ENCODE measurements around the gene CTU1. TPM values are rescaled to one million over a fixed set of nuclear protein-coding genes. Genes with fewer than 3 reads are reported as not detected.

The CTU1 gene
- polyA plus RNA-seq, 12 donors: 1.1 to 5.1 (median 2.2) TPM; not detected in 1

DNA sequence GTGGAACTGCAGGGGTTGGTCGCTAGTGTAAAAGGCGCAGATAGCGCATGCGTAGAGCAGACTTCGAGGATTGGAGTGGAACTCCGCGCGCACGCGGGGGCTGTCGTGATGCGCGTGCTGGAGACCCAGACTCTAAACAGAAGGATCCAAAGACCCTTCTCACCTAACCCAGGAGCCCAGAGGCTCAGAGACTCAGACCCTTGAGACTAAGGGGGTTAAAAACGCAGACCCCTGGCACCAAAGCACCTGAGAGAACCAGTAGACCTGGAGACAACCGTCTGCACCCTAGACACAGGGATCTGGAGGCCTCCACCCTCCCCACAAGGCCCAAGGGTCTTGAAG is 567 bp upstream of the CTU1 start:
- DNase-seq: no peak

DNA sequence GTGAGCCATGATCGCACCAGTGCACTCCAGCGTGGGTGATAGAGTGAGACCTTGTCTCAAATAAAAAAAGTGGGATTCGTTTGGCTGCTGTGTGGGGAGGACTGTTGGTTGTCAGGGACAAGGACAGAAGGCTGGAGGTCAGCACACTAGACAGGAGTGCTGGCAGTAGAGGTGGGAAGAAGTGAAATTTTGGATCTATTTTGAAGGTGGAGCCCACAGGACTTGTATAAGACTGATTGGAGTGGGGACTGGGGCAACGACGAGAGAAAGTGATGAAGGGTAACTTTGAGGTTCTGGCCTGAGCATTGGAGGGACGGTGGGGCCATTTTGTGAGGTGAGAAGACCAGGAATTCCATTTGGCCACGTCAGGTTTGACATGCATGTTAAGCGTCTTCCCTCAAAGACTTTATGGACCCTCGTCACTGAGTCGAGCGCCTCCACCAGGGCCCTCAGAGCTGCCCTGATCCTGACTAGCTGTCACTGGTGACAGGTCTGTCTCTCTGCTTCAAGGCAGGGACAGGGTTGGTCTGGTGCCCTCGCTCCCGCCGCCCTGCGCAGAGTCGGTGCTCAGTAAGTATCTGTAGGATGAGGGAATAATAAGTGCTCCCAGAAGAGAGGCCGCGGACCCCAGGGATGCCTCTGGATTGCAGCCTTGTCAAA is 673 bp downstream of the CTU1 start:
- no peak for DNase-seq

DNA sequence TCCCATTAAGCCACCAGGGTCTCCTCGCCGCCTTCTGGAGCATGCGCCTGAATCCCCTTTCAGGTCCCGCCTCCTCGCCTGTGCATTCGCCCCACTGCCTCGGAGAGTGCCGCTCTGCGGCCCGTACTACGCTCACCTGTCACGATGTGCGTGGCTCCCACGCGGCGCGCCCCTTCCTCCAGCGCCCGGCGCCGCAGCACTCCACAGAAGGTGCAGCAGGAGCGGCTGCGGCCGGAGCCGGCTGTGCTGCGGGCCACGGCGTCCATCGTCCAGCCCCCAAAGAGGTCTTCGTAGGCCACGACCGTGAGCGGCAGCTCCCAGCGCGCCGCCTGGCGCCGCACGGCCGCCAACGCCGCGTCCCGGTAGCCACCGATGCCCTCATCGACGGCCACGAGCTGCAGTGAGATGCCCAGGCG is 4.3 kb downstream of the CTU1 start:
- DNase-seq: no peak

DNA sequence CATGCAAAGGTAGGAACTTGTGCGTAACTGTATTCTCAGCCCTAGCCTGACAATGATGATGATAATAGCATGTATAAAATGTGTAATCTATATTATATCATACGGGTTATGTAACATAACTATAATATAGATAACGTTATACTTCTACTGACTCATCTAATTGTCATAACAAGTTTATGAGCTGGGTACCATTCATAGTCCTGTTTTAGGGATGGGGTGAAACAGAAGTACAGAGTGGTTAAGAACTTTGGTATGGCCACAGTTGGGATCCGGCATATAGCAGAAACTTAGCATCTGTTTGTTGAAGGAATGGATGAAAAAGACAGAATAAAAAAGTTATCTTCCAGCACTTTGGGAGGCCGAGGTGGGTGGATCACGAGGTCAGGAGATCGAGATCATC is 5.2 kb downstream of the CTU1 start:
- DNase-seq: no peak

DNA sequence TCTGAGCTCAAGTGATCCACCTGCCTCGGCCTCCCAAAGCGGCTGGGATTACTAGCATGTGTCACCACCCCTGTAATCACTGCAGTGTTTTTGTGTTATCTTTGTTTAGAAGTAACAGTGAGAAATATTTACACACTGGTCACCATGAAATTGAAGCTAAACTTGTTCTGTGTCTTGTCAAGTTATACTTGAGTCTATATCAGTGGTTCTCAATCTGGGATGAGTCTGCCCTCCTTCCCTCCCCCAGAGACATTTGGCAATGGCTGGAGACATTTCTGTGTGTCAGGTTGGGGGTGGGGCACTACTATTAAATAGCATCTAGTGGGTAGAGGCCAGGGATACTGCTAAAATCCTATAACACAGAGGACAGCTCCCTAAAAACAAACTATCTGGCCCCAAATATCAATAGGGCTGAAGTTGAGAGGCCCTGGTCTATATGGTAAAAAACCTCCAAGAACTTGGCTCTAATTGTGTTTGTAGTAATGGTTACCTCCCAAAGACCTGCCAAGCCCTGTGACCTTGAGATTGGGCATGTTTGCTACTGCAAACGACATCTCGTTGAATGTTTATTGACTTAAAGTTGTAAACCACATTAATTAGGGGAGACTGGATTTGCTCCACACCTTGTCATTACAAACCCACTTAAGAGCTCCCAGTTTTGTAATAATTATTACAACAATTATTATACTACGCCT is 6.9 kb downstream of the CTU1 start:
- DNase-seq: no peak

DNA sequence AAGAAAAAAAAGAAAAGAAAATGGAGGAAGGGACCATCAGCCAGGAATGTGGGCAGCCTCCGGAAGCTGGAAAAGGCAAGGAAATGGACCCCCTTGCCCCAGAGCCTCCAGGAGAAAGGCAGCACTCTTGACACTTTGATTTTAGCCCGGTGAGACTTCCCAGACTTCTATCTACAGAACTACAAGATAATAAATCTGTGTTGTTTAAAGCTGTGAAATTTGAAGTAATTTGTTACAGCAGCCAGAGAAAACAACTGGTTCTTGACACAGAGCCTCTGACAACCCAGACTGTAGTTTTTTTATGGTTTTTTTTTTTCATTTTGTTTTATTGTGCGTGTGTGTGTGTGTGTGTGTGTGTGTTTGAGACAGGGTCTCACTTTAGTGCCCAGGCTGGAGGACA is 7.6 kb downstream of the CTU1 start:
- DNase-seq: no peak

DNA sequence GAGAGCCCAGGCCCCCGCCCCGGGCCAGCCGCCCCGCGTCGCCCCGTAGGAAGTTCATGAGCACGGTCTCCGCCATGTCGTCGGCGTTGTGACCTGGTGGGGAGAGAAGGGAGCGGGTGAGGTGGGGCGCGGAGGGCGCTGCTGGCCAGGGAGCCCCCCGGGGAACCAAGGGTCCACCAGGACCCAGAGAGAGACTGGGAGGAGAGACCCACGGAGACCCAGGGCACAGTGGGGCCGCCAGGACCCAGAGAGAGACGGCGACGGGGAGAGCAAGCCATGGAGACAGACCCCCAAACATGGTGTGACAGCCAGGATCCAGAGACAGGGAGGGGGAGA is 9.2 kb downstream of the CTU1 start:
- DNase-seq: no peak

DNA sequence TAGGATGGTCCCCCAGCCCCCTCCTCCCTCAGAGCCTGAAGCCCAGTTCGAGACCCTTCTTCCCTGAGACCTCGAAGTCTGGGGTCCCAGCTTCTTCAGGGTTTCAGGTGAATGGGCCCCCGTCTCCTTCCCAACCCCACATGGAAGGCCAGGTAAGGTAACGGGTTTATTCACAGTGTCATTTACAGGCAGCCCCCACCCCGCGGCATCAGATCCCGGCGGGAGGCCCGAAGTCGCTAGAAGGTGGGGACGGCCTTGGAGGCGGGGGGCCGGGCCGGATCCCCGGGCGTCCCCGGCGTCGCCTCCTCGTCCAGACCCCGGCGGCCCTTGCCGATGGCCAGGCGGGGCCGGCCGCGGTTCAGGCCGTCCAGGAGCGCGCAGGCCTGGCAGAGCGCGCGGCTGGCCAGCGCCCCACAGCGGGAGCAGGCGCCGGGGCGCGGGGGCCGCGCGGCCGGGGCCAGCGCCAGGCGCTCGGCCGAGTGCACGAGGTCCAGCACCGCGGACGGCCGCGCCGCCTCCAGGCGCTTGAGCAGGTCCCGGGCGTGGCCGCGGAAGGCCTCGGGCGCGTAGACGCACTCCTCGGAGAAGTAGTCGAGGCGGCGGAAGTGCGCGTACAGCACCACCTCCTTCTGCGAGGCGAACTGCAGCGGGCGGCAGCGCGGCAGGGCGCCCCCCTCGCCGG is 9.7 kb downstream of the CTU1 start:
- peak; percentile 29 for DNase-seq

DNA sequence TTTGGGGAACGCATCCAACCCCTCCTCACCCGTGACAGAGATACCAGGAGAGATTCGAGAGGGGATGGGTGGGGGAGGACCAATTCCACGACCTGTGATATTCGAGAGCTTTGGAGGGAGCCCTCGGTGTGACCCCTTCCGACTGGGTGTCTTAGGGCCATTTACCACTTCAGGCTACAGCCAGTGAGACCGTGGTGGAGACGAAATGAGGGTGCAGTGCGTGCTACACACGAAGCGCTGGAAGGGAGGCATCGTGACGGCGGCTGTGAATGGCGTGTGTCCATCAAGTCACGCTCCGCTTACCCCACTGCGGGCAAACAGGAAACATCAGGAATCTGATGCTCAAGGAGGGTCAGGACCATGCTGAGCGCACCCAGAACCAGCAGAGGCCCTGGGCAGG is 10.4 kb downstream of the CTU1 start:
- no peak for DNase-seq

DNA sequence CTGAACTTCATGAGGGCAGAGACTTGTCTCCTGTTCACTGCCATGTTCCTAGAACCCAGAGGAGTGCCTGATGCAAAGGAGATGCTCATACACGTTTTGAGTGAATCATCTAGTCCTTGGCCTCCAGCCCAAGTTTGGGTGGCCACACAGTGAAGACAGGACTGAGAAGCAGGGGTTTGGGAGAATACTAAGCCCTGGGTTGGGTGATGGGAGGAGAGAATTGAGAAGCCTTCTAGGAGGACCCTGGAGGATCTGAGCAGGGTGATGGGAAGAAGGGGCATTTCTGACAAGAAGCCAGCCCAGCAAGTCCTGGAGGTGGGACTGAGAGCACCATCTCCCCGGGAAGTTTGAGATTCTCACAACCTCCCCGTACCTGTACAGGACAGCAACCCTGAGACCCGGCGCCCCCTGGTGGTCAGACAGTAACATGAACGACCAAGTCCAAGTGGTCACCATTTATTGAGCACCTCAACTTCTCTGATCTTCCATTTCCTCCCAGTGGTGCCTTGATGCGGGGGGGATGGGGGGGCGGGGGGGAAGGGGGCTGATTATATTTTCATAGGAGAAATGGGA is 11.0 kb downstream of the CTU1 start:
- DNase-seq: no peak

DNA sequence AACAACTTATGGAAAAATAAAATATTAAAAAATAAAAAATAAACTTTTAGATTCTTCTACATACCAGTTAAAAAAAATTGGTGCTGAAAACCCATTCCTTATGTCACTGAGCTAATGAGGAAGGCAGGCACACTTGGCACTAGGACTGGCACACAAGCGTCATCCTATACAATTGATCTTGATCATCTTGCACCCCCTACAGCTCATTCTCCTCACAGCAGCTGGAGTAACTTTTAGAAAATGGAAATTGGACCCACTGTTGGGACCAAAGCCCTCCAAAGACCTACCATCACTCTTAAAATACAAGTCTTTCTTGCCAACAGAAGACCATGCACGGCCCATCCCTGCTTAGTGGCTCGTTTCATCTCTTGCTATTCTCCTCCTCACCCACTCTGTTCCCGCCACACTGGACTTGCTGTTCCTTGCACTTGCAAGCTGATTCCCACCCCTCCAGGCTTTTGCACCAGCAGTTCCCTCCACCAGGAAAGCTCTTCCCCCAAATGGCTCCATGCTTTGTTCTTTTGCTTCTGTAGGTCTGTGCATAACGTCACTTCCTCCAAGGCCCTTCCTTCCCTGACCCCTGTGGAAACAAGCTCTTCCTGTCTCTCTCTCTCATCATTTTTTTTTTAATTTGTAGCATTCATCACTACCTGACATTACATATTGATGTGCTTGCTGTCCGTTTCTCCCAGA is 11.6 kb downstream of the CTU1 start:
- no peak for DNase-seq

DNA sequence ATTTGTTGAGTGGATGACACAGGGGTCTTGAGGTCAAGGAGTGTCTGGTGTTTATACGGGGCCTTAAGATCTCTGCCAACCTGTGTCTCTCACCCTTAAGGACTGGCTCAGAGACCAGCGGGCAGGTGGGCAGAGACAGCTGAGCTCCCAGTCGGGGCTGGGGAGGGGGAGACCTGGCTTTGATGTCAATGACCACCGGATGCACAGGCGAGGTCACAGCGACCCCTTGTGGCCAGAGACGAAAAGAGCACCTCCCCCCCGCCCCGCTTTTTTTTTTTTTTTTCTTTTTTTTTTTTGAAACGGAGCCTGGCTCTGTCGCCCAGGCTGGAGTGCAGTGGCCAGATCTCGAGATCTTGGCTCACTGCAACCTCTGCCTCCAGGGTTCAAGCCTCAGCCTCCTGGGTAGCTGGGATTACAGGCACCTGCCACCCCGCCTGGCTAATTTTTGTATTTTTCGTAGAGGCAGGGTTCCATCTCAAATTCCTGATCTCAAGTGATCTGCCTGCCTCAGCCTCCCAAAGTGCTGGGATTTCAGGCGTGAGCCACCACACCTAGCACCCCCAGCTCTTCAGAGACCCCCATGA is 13.4 kb downstream of the CTU1 start:
- no peak for DNase-seq

DNA sequence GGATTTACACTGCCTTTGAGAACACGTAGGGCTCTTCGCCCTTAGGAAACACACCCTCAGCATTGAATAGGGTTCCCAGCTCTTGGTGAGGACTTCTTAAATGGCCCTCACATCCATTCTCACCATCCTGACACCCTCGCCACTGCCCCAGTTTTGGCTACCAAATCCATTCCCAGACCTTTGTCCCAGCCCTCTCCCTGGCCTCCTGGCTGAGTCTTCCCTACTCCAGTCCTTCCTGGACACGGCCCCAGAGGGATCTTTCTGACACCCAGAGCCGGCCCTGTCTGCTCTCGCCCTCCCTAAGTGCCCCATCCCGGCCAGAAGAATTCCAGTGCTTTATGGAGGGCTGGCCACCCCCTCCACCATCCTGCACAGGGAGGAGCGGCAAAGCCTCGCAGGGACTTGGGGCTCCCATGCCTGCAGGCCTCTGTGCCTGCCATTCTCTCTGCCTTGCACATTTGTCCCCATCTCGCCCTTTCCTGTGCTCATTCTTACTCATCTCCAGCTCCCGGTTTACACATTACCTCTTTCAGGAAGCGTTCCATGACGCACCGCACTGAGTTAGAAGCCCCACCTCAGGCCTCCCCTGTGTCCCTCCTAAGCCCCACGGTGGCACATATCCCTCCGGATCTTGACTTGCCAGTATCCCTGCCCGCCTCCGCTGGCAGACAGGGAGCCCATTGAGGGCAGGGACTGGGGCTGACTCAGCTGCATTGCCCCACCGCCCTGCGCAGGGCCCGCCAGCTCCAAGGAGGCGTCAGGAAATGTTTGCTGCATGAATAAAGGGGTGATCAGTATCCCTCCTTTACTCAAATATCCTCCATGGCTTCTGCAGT is 14.5 kb downstream of the CTU1 start:
- no peak for DNase-seq

DNA sequence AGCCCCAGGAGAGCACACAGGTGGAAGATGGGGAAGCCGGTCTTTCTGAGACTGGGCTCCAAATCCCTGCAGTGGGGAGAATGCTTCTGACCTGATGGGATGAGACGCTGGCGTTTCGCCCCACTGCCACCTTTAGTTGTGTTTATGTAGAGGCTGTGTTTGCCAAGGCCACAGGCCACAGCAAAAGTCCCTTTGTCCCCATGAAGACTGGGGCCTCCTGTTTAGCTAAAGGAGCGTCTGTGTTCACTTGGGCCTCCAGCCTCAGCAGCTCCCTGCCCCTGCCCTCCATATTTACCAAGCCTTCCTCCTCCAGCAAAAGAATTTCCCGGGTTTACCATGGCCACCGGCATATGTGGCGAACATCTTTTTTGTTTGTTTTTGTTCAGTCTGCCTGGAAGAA is 15.1 kb downstream of the CTU1 start:
- DNase-seq: no peak

DNA sequence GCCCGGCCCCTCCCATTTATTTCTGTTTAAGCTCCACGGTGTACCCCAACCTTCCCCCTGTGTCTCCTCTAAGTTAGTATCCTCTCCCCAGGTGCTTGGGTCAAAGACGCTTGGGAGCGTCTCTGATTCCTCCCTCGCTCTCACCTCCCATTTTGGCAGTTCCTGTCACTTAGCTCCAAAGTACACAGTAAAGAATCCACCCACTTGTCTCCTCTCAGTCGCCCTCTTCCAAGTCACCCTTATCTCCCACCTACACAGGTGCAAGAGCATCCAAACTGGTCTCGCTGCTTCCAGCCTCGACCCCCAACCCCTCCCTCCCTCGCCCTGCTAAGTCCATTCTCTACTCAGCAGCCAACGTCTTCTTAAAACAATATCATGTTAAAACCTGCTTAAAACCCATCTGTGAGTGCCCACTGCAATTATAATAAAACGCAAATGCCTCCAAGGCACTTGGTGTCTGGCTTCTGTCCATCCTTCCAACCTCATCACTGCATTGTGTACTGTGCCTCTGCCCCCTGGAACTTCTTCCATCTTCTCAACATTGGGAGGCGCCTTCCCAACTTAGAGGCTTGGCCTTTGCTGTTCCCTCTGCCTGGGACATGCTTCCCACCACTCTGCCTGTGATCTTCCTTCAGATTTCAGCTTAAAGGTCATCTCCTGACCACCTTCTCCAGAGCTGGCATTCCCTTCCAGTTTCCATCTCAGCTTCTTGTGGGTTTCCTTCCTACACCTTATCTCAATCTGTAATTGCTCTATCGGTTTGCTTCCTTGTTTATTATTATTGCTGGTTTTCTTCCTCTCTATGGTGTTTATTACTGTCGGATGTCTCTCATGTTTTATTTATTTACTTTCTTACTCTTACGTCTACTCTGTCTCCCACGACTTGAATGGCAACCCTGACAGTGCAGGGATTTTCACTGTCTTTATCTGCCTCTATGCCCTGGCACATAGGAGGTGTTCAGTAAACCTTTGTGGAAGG is 16.0 kb downstream of the CTU1 start:
- DNase-seq: no peak

DNA sequence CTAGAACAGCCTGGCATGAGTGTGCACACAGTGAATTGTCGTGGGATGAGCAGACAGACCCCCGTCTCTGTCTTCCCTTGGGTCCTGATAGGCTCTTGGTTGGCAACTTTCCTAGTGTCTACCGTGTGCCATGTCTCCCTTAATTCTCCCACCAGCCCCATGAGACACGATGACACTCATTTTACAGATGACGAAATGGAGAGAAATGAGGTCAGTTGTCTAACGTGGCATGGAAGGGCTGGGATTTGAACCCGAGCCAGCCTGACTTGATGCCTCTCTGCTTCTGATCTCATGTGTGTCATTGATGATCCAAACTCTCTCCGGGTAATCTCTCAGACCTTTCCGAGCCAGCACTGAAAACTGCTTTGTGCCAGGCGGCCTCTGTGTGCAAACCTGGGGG is 17.1 kb downstream of the CTU1 start:
- DNase-seq: no peak

DNA sequence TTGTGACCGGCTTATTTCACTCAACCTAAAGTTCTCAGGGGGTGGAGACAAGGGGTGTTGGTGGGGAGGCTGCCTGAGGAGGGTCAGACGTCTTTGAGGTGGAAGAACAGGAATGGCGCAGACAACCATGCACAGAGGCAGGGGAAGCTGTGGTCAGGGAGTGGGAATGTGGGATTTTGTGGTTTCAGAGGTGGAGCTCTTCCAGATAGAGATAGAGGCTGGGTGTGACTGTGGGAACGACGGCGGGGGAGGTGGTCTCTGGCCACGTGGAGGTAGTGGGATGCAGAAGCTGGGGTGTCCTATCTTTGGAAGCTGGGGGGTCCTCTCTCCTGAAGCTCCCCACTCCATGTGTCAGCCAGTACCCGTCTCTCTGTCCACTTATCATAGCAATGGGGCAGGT is 17.7 kb downstream of the CTU1 start:
- DNase-seq: no peak

DNA sequence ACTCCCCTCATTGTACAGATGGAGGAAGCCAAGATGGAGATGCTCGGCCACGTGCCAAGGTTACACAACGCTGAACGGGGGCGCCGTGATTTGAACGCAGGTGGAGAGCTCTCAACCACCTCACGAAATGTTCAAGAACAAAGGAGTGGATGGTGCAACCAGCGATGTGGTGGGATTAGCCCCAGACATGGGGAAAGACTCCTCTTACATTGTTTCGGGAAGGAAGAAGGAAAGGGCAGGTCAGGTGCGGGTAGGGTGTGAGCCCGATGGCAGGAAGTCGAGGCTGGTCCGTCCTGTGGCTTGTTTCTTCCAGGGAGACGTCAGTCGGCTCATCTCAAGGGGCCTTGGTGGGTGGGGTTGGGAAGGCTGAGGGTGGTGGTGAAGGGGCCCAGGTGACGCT is 18.4 kb downstream of the CTU1 start:
- DNase-seq: no peak

DNA sequence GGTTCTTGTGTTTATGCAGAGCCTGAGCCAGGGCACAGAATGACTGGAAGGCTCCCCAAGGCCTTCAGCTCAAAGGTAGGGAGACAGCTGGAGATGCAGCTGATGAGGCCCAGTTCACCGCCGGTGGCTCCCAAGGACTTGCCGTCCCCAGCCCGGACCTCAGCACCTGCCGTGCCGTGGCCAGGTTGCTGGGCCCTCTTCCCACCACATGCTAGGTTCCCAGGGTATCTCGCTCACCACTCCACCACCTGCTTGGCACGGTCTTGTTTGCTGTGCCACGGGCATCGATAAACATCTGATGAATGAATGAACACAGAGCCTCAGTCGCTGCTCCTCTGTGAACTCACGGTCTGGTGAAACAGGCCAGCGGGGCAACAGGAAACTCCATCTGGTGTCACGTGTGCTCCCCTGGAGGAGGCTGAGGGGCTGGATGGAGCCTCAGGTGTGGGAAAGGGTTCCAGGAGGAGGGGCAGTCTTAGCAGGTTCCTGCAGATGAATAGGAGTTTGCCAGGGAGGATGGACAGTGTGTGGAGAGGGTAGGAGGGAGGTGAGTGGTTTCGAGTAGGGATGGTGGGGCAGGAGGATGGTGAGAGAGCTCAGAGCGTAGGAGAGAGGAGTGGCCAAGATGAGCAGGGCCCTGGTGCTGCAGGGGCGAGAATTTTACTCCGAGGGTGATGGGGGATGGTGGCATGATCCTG is 21.9 kb downstream of the CTU1 start:
- DNase-seq: no peak

Measured in muscle of arm (tissue), 12 donors.